Measurements from ENCODE around the gene JAK2.
A peak's percentile ranks its signal among the peaks of the same experiment; 100 is the strongest.

The JAK2 gene

DNA sequence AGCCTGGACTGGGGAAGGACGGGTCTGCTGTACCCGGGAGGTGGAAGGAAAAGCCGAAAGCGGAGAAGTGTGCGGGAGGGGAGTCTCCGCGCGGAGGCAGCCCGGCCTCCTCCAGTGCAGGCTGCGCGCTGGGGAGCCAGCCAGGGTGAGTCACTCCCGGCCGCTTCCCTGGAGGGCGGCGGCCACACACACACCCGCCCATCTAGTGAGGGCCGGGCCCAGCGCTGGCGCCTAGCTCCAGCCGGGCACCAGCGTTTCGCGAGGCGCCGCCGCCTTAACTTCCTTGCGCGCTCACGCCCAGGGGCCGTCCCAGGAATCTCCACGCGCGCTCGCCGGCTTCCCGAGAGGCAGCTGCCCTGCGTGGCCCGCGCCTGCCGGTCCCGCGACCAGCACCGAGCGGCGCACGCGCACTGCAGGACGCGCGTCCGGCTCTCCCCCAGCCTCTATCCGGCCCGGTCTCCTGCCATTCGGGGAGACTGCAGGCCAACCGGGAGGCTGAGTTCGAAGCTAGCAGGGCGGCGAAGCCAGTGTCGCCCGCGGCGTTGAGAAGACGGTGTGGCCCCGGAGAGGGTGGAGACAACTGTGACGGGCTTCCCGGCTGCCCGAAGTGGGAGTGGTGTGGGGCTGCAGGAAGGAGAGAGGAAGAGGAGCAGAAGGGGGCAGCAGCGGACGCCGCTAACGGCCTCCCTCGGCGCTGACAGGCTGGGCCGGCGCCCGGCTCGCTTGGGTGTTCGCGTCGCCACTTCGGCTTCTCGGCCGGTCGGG lies at the start of gene JAK2:
TSS of gene JAK2 (plus strand) at position 652 of the 765 bp plus-strand sequence. CDS start 36,716 bp downstream, outside the sequence.
- Histone ChIP-seq H3K27me3 (ENCODE audit: insufficient read depth, low read length) (no peaks in the 10 kb centered on the region), H3K9me2 (ENCODE audit: low read depth, low read length) (no peaks in the 10 kb centered on the region), H3K4me2 (ENCODE audit: low read length) (peak within 1 kb of the TSS; percentile 92), H3K4me1 (ENCODE audit: insufficient read depth, low read length, severe bottlenecking) (peaks cover 38% of the 10 kb centered on the region), H3K36me3 (ENCODE audit: insufficient read depth, low read length) (no peaks in the 10 kb centered on the region), H3K4me3 (ENCODE audit: low read depth, low read length, poor library complexity, severe bottlenecking) (peak within 1 kb of the TSS; percentile 70), H3F3A (ENCODE audit: insufficient read depth, low read length) (no peaks in the 10 kb centered on the region), H2AFZ (ENCODE audit: low read length) (peak within 1 kb of the TSS; percentile 54), H3K27ac (ENCODE audit: low read depth, low read length, poor library complexity, severe bottlenecking) (peak within 1 kb of the TSS; percentile 36), H3K79me2 (ENCODE audit: insufficient read depth, low read length) (no peaks in the 10 kb centered on the region), H4K20me1 (ENCODE audit: insufficient read depth, low read length) (no peaks in the 10 kb centered on the region), H3K9ac (ENCODE audit: low read length) (peak within 1 kb of the TSS; percentile 69), H3K9me3 (ENCODE audit: low read length) (no peaks in the 10 kb centered on the region)
- TF ChIP-seq, protein P1, sequence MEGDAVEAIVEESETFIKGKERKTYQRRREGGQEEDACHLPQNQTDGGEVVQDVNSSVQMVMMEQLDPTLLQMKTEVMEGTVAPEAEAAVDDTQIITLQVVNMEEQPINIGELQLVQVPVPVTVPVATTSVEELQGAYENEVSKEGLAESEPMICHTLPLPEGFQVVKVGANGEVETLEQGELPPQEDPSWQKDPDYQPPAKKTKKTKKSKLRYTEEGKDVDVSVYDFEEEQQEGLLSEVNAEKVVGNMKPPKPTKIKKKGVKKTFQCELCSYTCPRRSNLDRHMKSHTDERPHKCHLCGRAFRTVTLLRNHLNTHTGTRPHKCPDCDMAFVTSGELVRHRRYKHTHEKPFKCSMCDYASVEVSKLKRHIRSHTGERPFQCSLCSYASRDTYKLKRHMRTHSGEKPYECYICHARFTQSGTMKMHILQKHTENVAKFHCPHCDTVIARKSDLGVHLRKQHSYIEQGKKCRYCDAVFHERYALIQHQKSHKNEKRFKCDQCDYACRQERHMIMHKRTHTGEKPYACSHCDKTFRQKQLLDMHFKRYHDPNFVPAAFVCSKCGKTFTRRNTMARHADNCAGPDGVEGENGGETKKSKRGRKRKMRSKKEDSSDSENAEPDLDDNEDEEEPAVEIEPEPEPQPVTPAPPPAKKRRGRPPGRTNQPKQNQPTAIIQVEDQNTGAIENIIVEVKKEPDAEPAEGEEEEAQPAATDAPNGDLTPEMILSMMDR (IDR thresholded peaks at IDR 0.05; ENCODE audit: low read length): peak; percentile 41; the same call in 1 of the 2 replicates
- no peak for TF ChIP-seq EZH2 (IDR thresholded peaks at IDR 0.05; ENCODE audit: borderline replicate concordance, low read length)

DNA sequence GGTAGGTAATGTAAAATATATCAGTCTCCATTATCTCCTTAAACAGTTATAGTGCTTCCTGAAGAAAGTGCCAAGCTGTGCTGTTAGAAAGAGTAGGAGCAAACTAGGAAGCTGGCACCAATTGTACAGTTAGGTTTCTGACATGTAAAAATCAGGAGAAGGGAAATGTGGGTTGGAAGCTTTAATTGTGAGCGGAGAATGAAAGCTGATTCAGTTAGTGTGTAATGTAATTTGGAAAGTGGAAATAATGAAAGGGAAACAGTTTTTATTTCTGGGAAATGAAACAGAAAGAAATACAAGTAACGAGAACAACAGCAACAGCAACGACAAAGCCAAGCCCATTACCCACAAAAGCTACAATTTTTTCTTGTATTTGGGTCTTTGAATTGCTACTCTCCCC lies 48.8 kb upstream of the JAK2 start:
- no peaks in the 10 kb centered on the region for H3K36me3 ChIP-seq (ENCODE audit: insufficient read depth, low read length)
- H3K4me3 ChIP-seq (ENCODE audit: low read depth, low read length, poor library complexity, severe bottlenecking): no peak overlapping the region

DNA sequence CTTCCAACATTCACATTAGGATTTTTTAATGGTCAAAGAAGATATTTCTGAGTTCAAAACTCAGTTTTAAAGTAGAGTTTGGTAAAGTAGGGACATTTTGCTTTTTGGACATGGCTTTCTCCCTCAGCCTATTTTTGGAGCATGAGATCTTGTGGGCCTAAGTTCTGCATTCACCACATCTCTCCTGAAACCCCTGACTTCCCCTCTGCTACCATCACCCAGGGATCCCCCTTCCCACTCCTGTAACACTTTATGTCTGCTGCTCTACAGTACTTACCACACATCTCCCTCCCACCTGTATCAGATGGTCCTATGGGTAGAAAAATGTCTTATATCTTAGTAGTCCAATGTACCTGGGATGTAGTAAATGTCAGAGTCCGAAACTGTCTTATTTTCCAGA lies 48.2 kb upstream of the JAK2 start:
- Histone ChIP-seq H4K20me1 (ENCODE audit: insufficient read depth, low read length) (no peaks in the 10 kb centered on the region), H3F3A (ENCODE audit: insufficient read depth, low read length) (no peaks in the 10 kb centered on the region; the same call in 1 of the 2 replicates), H3K27ac (ENCODE audit: low read depth, low read length, poor library complexity, severe bottlenecking) (no peak overlapping the region), H3K9me3 (ENCODE audit: low read length) (no peaks in the 10 kb centered on the region), H3K9me2 (ENCODE audit: low read depth, low read length) (no peaks in the 10 kb centered on the region), H2AFZ (ENCODE audit: low read length) (no peak overlapping the region), H3K4me2 (ENCODE audit: low read length) (no peak overlapping the region), H3K4me1 (ENCODE audit: insufficient read depth, low read length, severe bottlenecking) (peaks cover 18% of the 10 kb centered on the region), H3K36me3 (ENCODE audit: insufficient read depth, low read length) (no peaks in the 10 kb centered on the region), H3K79me2 (ENCODE audit: insufficient read depth, low read length) (no peaks in the 10 kb centered on the region), H3K27me3 (ENCODE audit: insufficient read depth, low read length) (no peaks in the 10 kb centered on the region), H3K9ac (ENCODE audit: low read length) (no peak overlapping the region), H3K4me3 (ENCODE audit: low read depth, low read length, poor library complexity, severe bottlenecking) (no peak overlapping the region)
- TF ChIP-seq, protein P1 (IDR thresholded peaks at IDR 0.05; ENCODE audit: low read length): no peak
- TF ChIP-seq EZH2 (IDR thresholded peaks at IDR 0.05; ENCODE audit: borderline replicate concordance, low read length): no peak

More for the DNA sequence above, 48.8 kb upstream of the JAK2 start:
- no peaks in the 10 kb centered on the region for H3K9me2 ChIP-seq (ENCODE audit: low read depth, low read length)
- no peak overlapping the region for H3K4me2 ChIP-seq (ENCODE audit: low read length)
- no peaks in the 10 kb centered on the region for H4K20me1 ChIP-seq (ENCODE audit: insufficient read depth, low read length)
- H3K9ac ChIP-seq (ENCODE audit: low read length): no peak overlapping the region
- H3K9me3 ChIP-seq (ENCODE audit: low read length): no peaks in the 10 kb centered on the region
- TF ChIP-seq EZH2 (IDR thresholded peaks at IDR 0.05; ENCODE audit: borderline replicate concordance, low read length): no peak
- TF ChIP-seq, protein P1 (IDR thresholded peaks at IDR 0.05; ENCODE audit: low read length): no peak
- peaks cover 18% of the 10 kb centered on the region for H3K4me1 ChIP-seq (ENCODE audit: insufficient read depth, low read length, severe bottlenecking)
- no peak overlapping the region for H2AFZ ChIP-seq (ENCODE audit: low read length)
- no peaks in the 10 kb centered on the region for H3K27me3 ChIP-seq (ENCODE audit: insufficient read depth, low read length)
- H3K27ac ChIP-seq (ENCODE audit: low read depth, low read length, poor library complexity, severe bottlenecking): no peak overlapping the region
- H3K79me2 ChIP-seq (ENCODE audit: insufficient read depth, low read length): no peaks in the 10 kb centered on the region
- no peaks in the 10 kb centered on the region; the same call in 1 of the 2 replicates for H3F3A ChIP-seq (ENCODE audit: insufficient read depth, low read length)

Measured in OCI-LY1 (cell line).